Dedifferentiated amniotic fluid mesenchymal stem cell (primary cell): ENCODE data around the gene SYT9.

Experiments
- DNase-seq: peaks from one replicate; pipeline ENCODE4 v3.0.0-alpha.2; 2016; ENCODE audit errors: extremely low spot score

Gene SYT9

DNA sequence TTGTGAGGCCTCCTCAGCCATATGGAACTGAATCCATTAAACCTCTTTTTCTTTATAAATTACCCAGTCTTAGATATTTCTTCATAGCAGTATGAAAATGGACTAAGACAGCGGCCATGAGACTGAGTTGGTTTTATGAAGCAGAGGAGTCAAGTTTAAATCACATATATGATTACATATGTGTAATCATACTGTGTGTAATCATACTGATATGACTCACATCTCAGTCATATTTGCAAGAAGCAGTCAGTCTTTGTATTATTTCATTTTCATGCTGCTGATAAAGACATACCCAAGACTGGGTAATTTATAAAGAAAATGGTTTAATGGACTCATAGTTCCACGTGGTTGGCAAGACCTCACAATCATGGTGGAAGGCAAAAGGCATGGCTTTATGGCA is 89.8 kb downstream of the SYT9 start:
- DNase-seq, result no peak

DNA sequence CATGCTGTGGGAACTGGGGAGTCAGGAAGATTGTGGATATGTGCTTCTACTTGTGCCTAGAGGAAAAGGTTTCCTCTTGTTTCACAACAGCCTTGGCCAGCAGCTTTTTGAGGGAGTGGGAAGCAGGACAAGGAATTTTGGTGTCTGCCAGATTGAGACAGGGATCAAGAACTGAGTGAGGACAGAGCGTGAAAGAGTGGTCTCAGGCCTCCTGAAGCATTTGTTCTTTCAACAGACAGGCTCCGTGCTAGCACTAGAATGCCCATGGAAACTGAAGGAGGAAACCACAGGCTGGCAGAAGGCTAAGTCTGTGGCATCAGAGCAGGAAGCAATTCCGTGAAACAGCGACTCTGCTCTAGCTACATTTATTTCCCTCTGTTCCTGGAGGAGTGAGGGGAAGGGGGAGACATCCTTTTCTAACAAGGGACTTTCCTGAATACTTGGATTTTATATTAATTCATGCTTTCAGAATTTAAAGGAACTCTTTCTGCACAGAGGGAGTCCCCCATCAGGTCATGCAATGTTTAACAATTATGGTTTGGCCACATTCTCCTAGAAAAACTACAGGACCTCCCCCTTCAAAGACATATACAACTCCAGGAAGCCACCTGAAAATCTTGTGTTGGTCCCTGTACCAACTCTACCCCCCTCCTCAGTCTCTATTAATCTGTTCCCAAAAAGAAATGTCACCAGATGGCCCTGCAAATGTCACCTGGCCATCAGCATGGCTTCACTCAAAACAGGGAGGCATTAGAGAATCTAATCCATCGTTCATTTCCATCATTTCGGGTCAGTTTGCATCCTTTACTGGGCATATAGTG is 96.1 kb downstream of the SYT9 start:
- no peak for DNase-seq

DNA sequence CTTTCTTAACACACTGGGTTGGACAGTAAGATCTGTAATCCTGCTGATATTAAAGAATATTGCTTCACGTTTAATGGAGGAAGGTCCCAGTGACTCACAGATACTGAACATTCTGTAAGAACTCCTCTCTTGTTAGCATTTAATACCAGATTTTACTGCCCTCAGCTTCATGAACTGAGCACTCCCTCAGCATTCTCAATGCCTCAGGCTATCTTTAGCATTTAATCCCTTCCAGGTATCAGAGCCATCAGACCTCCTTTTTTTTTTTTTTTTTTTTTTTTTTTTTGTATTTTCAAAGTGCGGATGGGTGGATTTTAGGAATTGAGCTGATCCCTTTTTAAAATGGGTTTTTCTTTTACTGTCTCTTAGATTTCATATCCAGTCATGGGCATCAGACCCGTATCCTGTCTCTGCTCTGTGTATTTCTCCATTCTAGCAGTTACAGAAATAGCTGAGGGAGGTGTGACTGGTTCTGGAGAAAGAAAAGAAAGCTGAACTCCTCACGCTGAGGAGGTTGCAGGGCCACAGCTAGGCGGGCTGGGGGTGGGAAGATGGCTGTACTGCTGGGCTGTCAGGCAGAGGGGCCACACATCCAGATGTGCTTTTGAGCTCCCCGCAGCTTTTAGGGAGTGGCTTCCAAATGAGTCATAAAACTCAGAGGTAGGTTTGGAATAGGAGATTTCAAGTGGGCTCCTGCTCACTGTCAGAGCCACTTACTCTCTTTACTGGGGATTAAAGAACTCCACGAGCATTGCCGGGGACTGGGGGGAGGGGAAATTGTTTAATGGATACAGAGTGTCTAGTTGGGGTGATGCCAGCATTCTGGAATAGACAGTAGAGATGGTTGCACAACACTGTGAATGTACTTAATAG is 97.0 kb downstream of the SYT9 start:
- no peak for DNase-seq

DNA sequence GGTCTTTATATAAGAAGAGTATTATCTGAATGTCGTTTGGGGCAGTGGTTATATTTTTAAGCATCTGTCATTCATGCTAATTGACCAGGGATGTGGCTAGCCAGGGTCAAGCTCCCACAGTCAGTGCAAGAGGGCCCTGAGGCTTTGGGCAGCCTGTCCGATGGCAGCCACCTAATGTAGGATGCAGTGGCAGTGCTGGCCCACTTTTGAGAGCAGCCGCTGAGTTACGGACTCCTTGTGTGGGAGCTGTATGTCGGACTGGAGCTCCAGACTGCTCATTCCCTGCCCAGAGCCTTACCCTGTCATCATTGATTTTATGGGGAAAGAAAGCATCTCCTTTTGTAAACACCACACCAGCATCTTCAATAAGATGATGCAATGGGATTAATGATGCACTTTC is 99.5 kb downstream of the SYT9 start:
- DNase-seq, result no peak

DNA sequence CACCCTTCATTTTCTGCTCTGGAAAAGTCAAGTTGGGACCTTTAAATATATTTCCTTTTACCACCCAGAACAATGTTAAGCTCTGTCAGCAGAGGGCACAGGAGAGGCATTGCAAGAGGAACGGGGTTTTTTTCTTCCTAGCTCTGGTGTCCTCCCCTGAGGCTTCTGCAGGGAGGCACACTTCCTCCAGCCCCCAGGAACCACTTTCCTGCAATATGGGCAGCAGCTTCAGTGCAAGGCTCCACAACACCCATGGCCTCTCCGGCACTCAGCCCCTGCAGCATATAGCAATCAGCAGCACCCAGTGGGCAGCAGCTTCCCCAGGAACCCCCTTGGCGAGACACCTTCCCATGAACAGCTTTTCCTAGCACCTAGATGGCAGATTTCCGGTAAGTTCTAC is 101.4 kb downstream of the SYT9 start:
- no peak for DNase-seq

DNA sequence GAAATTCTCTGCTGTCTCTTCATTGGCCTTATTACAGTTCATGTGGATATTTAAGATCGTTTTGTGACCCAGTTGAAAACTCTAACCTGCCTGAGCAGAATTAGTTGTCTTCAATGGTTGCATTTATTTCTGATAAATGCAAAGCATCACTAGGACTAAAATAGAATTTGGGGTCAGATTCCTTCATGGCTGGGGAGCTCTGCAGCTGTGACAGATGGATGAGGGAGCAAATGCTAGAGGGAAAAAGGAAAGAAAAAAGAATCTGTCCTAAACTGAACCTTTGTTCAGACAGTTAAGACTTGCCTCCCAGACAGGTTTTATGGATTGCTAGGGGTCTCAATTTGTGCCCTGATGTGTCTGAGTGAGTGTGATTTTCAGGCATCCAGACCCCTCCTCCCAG is 113.0 kb downstream of the SYT9 start:
- DNase-seq, result no peak

DNA sequence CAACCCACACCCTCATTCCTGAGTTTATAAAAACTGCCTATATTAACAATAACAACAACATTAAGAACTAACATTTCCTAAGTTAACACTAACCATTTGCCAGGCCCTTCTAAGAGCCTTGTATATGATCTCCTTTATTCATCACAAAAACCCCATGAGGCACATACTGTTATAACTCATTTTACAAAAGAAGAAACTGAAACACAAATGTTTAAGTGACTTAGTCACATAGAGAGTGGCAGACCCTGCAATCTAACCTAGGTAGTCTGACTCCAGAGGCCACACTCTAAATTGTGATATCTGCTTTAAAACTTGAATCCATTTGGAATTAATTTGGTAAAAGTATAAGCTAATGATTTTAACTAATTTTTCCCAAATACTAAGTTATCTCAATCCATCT is 116.1 kb downstream of the SYT9 start:
- DNase-seq, result no peak

DNA sequence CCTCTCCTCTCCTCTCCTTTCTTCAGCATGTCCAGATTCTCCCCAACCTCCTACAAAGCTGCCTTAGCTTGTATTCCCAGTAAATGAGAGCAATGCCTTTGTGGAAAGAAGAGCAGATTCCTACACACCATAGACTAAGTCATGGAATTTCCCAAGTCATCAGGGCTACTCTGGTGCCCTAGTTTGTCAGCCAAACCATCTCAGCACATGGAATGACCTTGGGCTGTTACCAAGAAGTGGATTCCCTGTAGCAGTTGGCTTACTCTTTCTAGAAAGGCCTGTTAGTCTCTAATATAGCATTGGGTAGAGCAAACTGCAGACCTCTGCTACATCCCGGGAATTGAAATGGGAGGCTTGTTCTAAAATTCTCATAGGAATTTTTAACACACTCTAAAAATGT is 124.7 kb downstream of the SYT9 start:
- DNase-seq, result no peak

DNA sequence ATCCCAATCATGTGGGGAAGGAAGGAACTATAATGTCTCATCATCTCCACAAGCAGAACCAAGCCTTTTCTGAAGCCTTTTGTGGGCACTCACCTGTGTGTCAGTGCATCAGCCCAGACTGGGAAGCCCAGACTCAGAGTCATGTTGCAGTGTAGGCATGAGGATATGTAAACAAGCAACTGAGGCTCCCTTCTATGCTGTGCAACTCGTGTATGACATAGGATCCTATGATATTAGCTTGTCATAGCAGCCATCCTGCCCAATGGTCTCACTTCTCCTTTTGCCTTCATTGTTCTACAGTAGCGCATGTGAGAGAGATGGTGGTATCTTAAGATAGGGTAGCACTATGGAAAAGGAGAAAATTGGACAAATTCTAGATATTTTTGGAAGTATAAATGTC is 130.2 kb downstream of the SYT9 start:
- no peak for DNase-seq

DNA sequence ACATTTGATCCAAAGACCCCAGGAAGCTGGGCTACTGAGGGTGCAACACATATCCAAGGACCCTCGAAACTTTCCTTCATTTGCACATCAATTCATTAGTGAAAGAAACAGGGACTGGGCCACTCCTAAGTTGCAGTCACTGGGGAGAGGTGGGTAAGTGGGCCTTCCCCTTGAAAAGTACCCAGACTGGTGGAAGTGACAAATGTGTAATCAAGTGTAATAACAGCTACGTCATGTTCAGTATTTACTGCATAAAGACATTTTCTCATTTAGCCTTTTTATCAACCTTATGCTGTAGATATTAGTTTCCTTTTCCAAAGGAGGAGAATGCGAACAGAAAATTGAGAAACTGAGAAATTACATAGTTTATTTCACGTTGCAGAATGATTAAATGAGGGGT is 131.7 kb downstream of the SYT9 start:
- DNase-seq, result no peak

DNA sequence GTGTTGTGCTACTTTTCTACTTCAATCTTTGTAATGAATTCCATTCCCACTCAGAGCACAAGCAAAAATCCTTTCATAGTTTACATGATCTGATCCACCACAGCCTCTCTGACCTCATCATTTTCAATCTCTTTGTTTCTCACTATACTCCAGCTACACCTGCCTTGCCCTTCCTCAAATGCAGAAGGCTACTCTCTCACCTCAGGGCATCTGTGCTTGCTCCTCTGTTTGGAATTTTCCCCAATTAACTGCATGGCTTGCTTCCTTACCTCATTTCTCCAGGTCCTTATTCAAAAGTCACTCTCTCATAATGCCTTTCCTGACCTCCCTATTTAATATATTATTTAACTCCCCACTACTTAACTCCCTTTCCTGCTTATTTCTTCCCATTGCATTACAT is 133.0 kb downstream of the SYT9 start:
- DNase-seq, result no peak

DNA sequence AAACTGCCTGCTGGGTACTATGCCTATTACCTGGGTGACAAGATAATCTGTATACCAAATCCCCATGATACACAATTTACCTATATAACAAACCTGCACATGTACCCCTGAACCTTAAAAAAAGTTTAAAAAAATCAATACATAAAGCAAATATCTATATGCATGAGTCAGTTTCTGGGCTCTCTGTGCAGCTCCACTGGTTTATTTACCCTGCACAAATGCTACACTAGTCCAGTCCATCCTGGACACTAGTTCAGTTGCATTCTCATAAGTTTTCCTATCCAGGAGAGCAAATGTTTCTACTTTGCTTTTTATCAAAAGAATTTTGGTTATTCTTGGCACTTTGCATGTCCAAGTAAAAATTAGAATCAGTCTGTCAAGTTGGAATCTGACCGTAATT is 133.8 kb downstream of the SYT9 start:
- DNase-seq, result no peak

DNA sequence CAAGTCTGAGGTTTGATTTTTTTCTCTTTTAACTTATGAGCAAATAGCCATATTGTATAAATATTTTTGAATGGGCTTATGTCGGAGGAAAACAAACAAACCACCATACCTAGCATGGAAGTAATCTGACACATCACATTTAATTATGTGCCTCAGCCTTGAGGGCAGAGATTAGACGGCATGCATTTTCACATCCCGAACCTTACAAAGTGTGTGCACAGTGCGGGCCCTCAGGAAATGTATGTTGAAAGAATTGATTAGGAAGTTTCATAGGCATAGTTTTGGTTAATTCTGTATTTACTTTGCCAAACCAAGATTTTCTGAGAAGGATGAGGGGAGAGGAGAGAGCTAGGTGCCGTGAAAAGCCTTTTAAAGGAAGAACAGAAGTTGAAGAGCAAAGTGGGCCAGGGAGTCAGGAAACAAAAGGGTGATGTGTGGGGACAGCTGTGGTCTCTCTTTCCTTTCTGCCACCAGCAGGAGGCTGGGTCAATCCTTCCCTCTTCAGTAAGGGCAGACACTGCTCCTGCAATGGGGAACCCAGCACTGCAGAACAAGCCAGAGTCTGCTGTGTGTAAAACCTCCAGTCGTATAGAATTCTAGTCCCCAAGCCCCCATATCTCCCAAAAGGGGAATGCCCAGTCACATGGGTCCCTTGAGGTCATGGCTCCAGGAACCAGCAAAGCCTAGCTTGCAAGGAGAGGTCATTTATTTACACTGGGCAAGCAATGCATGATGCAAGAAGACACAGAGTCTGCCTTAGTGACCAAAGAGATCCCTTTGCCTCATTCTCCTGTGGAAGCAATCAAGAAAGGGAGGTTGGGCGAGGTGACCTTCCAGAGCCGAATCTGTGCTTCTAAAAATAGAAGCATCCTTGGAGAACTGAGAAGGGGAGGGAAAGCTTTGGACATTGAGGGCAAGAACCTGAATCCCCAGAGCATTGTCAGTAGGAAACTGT is 162.5 kb downstream of the SYT9 start:
- DNase-seq, result no peak

DNA sequence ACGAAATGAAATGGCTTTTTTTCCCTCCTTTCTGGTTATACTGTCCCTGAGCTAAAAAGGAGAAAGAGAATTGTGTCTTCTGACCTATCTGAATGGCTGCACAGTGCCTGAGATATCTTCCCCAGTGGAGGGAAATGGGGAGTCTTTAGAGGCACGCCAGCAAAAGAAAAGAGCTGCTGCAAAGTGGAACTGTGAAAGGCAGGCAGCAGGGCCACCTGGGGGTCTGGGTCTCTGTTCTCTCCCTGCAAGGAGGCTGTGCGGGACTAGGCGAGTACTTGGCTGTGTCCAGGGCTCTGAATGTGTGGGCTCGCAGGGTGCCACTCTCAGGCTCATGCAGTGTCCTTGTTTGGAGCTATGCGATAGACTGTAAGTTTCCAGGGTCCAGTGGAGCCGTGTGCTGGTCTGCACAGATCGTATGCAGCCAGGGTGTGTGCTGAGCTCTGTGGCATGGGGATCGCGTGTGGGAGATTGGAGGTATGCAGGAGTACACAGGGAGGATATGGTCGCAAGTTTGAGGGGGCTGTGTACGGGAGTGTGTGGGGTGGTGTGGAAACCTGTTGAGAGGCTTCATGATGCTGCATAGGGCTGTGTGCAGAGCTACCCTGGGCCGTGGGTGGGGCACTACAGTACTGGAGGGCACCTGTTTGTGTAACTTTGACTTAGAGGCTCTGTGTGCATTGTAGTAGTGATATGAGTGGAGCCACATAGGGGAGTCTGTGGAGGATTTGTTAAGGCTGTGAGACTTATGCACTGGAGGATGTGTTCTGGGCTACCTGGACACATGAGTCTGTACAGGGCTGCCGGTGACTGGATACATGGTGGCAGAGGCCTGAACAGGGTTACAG is 163.5 kb downstream of the SYT9 start:
- DNase-seq, result no peak

DNA sequence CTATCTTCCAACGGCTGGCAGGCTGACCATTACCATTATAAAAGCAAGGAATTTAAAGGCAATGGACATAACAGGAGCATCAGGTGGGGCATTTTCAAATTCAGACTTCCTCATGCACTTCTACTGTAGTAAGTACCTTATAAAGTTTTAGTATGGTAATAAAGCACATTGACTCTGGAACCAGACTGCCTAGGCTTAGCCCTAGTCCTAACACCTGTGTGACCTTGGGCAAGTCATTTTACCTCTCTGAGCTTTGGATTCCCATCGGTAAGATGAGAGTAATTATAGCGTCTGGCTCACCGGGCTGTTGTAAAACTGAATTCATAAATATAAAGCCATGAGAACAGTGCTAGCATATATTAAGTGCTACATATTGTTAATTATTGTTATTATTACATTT is 164.4 kb downstream of the SYT9 start:
- no peak for DNase-seq

DNA sequence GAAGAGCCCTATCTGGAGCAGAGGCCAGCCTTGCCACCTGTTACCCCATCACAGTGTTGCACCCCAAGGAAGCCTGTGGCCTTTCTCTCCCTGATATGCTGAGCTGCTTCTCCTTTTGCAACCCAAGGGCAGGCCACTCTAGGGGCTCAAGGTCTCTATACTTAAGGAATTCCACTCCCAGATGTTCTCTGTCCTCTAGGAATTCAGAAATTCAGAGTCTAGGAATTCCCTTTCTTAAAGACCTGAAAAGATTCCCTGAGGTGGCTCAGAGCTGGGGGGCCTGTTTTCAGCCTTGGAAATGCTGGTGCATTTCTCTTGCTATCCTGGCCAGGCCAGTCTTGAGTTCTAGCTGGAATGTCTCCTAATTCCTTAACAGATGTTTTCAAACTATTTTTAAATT is 165.6 kb downstream of the SYT9 start:
- no peak for DNase-seq

DNA sequence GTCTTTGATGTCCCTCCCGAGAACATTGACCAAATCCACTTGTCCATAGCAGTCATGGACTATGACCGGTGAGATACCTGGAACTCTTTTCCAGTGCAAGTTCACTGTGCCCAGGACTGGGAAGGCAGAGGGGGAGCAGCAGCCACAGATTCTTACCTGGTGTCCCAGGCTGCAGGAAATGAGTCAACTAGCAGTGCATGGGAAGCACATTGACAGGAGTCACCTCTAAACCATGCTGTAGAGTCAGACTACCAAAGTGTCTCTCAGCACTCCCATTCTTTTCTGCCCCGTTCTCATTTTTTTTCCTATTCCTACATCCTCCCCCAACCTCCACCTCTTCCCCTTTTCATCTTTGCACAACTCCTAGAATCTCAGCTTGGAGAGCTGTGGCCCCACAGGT is 166.4 kb downstream of the SYT9 start:
- no peak for DNase-seq

DNA sequence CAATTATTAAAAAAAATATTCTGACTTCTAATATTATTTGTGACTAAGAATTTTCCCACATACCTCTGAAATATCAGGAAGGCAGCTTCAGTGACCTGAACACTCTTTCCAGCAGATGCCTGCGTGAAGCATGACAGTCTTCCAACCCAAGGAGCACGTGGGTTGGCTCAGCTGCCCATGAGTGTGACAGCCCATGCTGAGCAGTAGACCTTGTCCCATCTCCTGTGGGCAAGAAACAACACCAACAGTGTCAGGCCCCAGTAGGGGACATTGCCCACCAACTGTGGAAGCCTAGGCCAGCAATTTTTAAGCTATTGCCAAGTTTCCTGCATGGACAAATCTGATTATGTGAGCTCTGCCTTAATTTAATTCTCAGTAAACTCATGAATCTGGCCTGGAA is 167.2 kb downstream of the SYT9 start:
- DNase-seq, result no peak

DNA sequence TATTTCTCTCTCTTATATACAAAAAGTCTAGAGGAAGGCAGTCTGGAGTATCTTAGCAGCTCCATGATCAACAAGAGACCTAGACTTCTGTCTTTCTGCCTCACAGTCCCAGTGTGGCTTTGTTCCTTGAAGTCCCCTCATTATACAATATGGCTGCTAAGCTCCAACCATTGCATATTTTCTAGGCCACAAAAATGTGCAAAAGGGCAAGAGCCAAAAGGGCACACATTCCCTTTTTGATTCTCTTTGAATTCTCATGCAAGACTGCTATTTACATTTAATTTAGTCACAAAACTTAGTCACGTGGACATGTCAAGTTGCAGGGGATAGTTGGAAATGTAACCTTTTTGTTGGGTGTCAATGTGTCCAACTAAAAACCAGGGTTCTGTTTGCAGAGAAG is 169.4 kb downstream of the SYT9 start:
- no peak for DNase-seq

DNA sequence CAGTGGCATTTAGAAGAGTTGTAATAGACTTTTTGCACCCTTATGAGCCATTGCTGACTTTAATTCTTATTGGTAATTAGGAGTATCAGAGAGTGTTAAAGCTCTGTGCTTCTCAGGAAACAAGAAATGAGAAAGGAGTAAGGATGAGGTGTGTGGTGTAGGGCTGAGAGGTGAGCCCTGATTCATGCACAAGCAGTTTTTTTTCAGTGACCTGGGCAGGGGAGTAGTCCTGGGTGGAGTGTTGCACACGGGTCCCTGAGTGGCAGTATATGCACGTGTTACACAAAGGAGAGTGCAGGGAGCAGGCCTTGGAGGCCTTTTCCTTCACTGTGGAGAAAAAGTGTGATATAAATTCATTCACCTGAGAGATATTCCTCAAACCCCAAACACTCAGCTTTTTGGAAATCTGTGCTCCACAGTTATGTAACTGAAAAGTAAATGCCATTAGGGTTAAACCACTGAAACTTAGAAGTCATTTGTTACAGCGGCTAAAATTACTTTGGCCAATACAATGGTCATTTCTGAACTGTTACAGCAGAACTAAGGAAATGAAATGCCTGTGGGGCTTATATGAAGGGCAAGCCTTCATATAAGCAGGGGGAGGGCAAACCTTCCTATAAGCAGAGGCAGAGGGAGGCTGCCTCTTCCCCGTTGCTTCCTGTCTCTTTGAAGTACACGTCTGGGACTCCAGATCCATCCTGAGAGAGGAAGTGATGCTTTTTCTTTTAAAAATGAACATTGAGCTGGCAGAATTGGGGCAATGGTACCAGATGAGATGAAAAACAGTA is 171.0 kb downstream of the SYT9 start:
- no peak for DNase-seq
